UCSD-AML1 (cell line): ENCODE results near the gene CCDC60.
A peak's percentile ranks its signal among the peaks of the same experiment; 100 is the strongest.
"Not testable (repeated sequence)": the region's sequence is repeated elsewhere in the genome, so short reads cannot be mapped to it uniquely, and the experiment has no call there.

Experiments used
- DNase-seq: peaks from one replicate; lab custom pipeline; 2025; ENCODE audit not compliant: unreplicated experiment; lab: John Stamatoyannopoulos, UW

Gene CCDC60

GRCh38 chr12:119328111-119328510, 6.4 kb upstream of the CCDC60 start:
- peak; percentile 37 for DNase-seq

- DNase-seq = no peak
Observed at GRCh38 chr12:119338593-119339363, 4.2 kb downstream of the CCDC60 start.

- DNase-seq = no peak
Observed at GRCh38 chr12:119340578-119340977, 6.0 kb downstream of the CCDC60 start.

- DNase-seq = no peak
Observed at GRCh38 chr12:119341020-119341419, 6.5 kb downstream of the CCDC60 start.

GRCh38 chr12:119341988-119342387, 7.5 kb downstream of the CCDC60 start:
- DNase-seq = no peak

- no peak for DNase-seq
Observed at GRCh38 chr12:119343130-119343529, 8.6 kb downstream of the CCDC60 start.

- no peak for DNase-seq
Observed at GRCh38 chr12:119354172-119354571, 19.6 kb downstream of the CCDC60 start.

GRCh38 chr12:119360366-119360765, 25.8 kb downstream of the CCDC60 start:
- DNase-seq = not testable (repeated sequence)

- DNase-seq = no peak
Observed at GRCh38 chr12:119363037-119363436, 28.5 kb downstream of the CCDC60 start.

- no peak for DNase-seq
Observed at GRCh38 chr12:119363490-119363889, 29.0 kb downstream of the CCDC60 start.

- DNase-seq = no peak
Observed at GRCh38 chr12:119365451-119365850, 30.9 kb downstream of the CCDC60 start.

- DNase-seq = no peak
Observed at GRCh38 chr12:119366007-119366406, 31.5 kb downstream of the CCDC60 start.

GRCh38 chr12:119369161-119369560, 34.6 kb downstream of the CCDC60 start:
- DNase-seq = no peak

GRCh38 chr12:119369907-119370546, 35.5 kb downstream of the CCDC60 start:
- no peak for DNase-seq

GRCh38 chr12:119372540-119372939, 38.0 kb downstream of the CCDC60 start:
- no peak for DNase-seq

GRCh38 chr12:119373001-119373400, 38.5 kb downstream of the CCDC60 start:
- no peak for DNase-seq

- DNase-seq = no peak
Observed at GRCh38 chr12:119373666-119374065, 39.1 kb downstream of the CCDC60 start.

- no peak for DNase-seq
Observed at GRCh38 chr12:119374635-119375034, 40.1 kb downstream of the CCDC60 start.

GRCh38 chr12:119375075-119375882, 40.8 kb downstream of the CCDC60 start:
- peak; percentile 51 for DNase-seq

GRCh38 chr12:119375883-119376190, 41.3 kb downstream of the CCDC60 start:
- DNase-seq = no peak

- DNase-seq = no peak
Observed at GRCh38 chr12:119378903-119379302, 44.4 kb downstream of the CCDC60 start.
